Measurements from ENCODE around the gene RUNX2.
A peak's percentile ranks its signal among the peaks of the same experiment; 100 is the strongest.

Gene RUNX2

DNA sequence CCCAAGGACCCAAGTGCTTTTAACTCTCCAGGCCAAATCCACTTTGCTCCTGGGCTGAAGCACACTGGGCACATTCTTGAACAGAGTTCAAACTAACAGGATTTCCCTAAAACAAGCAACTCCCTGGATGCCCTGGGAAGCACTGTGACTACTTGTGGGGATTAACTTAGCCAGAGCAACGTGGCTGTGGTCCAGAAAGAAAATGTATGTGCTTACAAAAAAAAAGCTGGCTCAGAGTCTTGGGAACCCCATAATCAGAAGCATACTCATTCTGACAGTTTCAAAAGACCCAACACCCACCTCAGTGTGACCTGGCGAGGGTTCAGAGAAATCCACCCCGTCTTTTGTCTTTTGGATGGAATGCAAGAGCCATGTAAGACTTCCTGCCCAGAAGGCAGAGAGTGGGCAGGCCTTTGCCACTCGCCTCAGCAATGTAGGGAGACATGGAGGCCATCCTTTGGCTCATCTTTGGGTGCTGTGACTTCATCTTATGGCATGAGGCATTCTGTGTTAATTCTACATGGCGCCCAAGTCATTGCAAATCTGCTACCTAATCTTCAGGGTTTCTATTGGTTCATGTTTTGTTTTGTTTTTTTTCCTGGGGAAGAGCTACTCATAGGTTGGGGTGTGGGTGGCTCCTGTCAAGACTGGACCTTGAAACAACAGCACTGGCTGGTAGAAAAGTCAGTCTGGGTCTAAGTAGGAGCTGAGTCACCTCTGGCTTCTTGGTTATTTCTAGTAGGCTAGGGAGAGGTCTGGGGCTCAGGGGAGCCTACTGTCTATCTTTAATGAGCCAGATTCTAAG is 298.2 kb downstream of the RUNX2 start:
- DNase-seq, result peak; percentile 96

DNA sequence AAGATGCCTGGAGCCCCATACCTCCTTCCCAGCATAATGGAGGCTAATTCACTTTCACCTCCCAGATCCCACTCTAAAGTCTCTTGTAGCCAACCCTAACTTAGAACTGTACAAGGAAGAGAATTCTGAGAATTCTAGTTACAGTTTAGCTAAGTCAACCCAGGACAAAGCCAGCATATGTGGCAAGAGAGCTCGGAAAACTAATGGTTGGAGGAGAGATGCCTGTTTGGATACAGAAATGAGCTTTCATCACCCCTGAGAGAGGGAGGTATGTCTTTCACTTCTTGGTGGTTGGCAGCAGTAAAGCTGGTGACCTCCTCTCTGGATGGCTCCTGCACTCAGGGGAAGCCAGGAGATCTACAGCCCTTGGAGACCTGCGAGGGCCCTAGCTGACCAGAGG is 302.2 kb downstream of the RUNX2 start:
- DNase-seq, result no peak

- peak; percentile 57 for DNase-seq
Observed at GRCh38 chr6:45630801-45631200, 302.7 kb downstream of the RUNX2 start.

DNA sequence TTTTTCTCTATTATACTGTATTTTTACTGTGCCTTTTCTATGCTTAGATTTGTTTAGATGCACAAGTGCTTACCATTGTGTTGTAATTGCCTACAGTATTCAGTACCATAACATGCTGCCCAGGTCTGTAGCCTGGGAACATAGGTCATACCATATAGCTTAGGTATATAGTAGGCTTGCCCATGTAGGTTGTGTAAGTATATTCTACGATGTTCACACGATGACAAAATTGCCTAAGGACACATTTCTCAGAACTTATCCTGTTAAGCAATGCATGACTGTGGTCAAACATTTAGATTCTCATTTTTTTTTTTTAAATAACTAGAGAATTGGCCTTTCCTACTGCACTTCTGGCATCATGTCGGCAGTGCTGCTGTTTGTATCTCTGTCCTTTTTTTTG is 303.3 kb downstream of the RUNX2 start:
- DNase-seq, result no peak

GRCh38 chr6:45633272-45633908 is 305.3 kb downstream of the RUNX2 start:
- DNase-seq, result no peak

DNA sequence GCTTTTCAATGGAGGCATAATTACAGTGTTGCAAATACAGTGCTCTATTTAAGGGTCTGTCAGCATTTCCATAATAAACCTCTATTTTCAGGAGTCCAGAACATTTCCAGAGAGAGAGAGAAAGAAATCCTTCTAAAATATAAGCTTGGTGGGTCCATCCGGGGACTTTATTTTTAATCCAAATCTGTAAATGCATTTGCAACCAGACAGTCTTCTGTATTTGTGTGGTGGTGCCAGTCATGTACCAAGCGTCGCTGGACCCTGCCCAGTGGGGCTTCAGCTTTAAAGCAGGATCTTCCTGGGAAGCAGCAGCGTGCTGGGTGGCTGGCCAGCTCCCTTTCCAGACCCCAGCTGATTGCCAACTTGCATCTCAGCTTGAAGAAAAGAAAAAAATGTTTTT is 306.1 kb downstream of the RUNX2 start:
- DNase-seq, result no peak

GRCh38 chr6:45635284-45635867 is 307.2 kb downstream of the RUNX2 start:
- no peak for DNase-seq

DNA sequence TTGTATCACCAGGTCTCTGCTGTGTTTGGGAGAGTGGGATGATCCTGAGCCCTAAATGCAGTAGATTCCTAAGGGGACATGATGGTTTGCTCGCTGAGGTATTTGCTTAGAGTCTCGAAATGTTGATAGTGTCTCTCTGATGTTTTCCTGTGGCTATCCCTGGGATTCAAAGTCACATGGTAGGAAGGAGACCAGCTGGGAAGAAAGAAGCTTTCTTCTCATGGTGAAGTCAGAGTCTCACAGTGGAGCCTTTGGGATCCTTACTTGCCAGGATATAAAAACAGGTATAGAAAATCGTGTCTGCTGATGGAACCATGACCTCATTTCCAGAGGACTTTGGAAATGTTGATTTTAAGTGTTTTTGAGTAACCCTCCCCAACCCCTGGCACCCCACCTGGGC is 308.9 kb downstream of the RUNX2 start:
- no peak for DNase-seq

DNA sequence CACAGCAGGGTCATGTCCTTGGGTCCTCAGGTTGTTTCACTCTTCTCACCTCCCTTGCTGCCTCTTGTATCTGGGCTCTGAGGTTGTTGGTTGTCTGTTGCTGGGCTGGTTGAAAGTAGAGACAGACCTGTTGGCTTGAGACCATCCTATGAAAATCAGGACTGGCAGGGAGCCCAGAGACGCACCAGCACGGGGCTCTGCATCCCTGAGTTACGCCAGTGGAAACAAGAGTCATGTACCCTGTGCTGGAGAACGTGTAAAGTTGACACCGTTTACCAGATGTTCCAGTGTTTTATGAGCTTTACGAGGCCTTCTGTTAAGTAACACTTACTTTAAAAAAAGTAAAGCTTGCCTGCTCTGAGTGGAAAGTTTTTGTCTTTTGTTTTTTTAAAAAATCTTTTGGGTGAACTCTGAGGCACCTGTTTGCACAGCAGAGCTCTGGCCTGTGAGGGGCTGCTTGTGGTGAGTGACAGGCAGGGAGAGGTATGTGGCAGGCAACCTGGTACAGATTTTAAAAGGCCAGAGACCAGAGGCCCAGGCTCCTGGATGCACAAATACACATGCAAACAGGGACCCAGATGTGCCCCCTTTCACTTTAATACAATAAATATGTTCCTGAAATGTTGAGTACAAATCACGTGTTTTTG is 309.6 kb downstream of the RUNX2 start:
- DNase-seq, result no peak

DNA sequence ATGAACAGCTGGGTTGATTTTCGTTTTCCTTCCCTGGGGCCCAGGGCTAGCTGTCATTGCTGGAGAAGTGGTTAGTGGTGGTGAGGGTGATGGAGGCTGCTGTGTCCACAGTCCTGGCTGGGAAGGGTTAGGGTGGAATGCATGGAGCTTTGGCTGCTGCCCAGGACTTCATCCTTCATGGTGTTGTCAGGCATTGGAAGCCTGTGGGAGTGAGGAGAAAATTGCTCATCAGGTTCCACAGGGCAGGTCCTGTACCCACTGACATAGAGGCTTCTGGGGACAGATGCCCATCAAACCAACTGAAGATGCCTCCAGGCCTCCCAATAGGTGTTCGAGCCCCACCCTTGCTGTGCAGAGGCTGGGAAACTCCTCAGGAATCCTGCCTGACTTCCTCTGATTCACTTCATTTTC is 312.0 kb downstream of the RUNX2 start:
- DNase-seq, result peak; percentile 94

- no peak for DNase-seq
Observed at GRCh38 chr6:45640811-45641210, 312.7 kb downstream of the RUNX2 start.

- no peak for DNase-seq
Observed at GRCh38 chr6:45642331-45643125, 314.4 kb downstream of the RUNX2 start.

DNA sequence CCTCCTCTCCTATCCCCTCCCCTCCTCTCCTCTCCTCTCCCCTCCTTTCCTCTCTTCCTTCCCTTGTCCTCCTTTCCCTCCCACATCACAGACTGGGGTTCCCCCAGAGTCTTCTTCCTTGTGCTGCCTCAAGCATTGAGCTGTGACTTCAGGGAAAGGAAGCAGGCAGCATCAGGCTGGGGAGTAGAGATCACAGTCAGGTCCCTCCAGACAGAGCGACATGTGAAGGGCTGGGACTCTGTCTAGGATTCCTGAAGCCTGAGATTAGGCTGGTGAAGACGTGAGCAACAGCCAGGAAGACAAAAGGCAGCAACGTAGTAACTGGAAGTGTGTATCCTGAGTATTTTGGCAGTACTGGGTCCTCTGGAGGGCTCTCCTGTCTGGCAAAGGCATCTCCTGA is 315.0 kb downstream of the RUNX2 start:
- DNase-seq, result no peak

- no peak for DNase-seq
Observed at GRCh38 chr6:45644720-45645119, 316.6 kb downstream of the RUNX2 start.

DNA sequence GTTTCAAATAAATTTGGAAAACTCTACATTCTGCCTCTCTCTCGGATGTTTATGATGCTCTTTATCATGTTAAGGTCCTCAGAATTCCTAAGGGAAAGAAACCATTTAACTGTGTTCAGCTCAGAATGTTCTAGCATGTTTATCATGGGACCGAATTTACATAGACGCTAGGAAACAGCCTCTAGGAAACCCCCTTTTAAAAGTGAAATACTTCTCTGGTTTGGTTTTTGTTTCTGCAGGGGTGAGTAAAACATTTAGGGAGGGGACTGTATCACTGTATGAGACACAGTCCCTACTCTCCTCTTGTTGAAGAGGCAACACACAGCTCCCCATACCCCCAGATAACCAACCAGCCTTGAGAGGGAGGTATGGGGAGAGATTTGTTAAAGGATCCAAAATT is 317.2 kb downstream of the RUNX2 start:
- no peak for DNase-seq

GRCh38 chr6:45647341-45648261 is 319.5 kb downstream of the RUNX2 start:
- DNase-seq, result no peak

- no peak for DNase-seq
Observed at GRCh38 chr6:45648262-45648620, 320.1 kb downstream of the RUNX2 start.

DNA sequence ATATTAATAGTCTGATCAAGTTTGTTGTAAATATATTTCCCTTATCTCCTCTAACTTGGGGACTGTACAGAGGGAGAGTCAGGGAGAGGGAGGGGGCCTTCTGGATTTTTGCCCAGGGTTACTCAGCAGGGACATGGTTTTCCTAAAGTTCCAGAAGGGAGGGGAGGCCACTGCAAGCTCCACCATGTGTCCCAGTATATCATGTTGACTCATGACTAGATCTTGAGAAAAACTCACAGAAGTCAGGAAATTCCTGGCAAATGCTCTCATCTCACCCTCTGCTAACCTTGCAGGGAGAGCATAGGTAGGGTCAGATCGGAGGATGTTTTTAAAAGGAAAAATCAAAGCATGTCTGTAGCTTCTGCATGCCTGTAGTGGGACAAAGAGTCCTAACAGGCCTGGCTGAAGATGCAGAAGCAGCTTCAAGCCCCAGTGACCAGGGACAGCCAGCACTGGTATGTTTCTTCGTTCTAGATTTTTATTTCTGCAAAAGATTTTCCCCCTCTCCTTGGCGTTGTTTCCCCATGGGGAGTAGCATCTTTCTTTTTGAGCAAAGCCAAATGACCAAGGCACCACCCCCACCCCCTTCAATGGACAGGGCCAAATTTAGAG is 322.5 kb downstream of the RUNX2 start:
- peak; percentile 97 for DNase-seq

DNA sequence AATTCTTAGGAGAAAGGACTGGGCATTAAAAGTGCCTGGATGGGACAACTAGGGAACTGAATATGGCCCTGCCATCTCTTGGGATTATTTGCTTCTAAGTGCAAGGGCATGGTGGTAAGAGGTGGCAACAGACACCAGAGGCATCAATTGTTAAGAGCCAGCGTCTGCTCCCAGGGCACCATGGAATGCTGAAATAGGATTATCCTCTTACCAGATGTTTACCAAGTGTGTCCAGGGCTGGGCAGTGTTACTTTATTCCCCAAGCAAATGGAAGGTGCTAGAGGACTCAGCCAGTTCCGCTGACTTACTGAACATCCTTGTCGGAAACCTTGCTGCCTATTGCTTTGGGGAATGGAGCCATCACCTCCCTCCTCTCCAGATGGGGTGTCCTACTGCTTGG is 323.2 kb downstream of the RUNX2 start:
- no peak for DNase-seq

GRCh38 chr6:45652416-45652815 is 324.3 kb downstream of the RUNX2 start:
- DNase-seq, result no peak
